ENCODE data around the gene MTCL1.

Gene MTCL1

DNA sequence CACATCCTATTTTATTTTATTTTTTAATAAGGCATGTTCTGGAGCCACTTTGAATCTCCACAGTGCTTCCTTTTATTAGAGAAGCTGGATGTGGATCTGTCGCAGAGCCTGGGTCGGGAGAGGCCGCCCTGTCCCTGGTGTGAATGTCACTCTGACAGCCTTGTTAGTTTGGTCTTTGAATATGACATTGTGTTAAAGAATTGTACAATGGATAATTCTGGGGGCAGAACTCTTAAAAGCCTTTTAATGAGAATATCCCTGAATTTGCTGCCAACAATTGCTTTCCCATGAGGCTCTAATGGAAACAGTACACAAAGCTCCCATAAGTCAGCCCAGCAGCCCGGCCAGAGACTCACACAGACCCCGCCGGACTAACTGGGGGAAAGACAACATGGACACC is 82.4 kb downstream of the MTCL1 start:
- FAIRE-seq (no peak), DNase-seq (ENCODE audit: insufficient read length, low spot score) (no peak)

DNA sequence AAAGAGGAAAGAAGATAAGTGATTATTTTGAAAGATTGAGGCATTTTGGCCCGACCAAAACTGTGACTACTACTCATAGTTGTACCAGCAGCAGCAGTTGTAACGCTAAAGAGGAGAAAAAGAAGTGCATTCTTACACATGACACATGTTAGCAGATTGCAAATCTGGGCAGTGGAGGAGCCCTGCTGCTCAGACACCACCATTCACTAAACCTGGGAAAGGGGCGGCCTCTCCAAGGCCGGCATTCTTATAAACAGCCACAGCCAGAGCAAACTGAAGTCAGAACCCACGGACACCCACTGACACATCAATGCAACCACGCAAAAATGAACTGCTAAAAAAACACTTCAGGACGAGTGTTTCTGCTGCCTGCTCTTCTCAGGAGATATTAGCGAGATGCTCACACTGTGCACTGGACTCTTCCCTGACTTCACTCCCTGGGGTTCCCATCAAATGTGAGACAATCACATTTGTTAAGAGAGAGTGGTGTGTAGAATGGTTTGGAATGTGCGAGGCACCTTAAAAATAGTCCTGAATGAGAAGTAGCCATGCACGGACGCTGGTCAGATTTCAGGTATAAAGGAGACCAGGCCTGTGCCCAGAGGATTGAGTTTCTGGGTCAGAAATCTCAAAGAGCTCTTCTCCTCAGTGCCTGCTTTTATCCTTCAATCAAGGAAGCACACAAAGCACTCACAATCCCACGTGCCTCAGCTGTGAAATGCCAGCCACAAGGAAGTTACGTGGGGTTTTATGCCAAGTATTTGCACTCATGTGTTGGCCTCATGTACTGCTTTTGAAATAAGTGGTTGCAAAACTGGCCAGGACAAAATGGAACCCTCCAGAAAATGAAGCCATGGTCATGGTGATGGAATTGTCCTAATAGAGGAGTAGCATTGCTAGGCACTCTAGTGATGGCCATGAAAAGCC is 83.4 kb downstream of the MTCL1 start:
- FAIRE-seq, result no peak
- DNase-seq (ENCODE audit: insufficient read length, low spot score), result no peak

DNA sequence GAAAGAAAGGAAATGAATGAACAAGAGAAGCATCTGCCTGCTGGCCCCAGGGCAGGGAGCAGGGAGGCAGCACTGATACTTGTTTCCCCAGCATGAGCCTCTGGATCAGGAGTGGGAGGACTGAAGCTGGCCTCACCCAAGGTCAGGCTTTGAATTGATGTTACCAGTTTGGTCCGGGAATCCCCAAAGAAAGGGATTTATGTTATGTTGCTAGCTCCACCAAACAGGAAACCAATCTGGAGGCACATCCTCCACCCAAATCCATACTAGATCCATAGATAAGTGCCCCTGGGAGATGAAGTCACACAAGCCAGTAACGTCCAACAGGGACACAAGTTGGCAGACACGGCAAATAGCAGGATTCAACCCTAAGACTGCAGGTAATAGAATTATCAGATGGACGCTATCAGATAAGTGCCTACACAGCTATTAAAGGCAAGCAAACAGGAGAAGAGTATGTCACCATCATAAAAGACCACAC is 85.9 kb downstream of the MTCL1 start:
- FAIRE-seq (no peak), DNase-seq (ENCODE audit: insufficient read length, low spot score) (no peak)

DNA sequence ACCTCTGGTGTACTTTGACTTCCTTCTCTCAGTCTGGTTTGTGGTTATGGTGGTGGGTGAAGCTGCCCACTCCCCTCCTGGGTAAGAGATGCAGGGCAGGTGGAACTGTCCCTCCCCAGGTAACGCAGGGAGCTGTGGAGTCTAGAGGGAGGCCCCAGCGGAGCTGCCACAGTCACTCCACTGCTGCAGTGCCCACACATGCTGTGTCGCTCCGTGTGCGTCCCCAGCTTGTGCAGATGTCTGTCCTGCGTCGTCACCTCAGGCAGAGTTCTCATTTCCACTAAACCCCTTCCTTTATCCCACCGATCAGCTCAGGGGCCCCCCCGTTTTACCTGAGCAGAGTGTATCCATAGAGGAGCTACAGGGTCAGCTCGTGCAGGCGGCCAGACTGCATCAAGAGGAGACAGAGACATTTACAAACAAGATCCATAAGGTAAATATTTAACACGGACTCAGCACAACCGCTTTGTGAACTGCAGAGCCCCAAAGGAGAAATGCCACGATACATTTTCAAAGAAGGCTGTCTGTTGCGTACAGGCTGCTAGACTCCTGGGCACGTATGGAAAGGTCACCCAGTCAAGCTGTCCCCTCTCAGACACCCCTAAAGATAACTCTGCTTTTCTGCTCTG is 87.4 kb downstream of the MTCL1 start:
- DNase-seq (ENCODE audit: insufficient read length, low spot score) (no peak), FAIRE-seq (no peak)

DNA sequence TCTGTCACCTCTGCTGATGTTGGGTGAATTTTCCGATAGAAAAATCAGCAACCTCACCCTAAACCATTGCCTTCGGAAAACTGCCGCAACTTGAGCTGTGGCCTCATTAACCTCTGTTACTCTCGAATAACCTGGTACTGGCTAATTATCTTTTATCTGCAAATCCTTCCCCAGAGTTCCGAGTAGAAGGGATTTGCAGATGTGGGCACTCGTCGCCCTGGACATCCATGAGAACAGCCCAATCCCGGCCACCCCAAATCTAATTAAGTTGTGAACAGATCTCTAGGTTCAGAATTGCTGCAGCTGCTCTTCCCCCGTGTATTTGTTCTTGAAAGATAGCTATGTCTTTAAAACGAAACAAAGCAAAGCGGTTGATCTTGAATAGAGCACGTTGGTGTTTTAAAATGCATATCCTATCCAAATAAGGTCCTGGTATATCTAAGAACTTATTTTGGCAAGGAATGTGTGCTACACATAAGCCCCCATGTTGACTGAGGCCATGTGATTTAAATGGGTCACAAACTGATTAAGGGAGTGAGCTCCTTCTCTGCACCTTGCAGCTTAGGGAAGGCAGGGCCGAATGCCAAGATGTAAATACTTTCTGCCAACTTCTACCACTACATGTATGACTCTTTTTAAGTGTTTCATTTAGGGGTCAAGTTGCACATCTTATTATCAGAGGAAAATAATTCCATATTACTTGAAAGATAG is 88.2 kb downstream of the MTCL1 start:
- DNase-seq (ENCODE audit: insufficient read length, low spot score), result no peak
- FAIRE-seq, result no peak

DNA sequence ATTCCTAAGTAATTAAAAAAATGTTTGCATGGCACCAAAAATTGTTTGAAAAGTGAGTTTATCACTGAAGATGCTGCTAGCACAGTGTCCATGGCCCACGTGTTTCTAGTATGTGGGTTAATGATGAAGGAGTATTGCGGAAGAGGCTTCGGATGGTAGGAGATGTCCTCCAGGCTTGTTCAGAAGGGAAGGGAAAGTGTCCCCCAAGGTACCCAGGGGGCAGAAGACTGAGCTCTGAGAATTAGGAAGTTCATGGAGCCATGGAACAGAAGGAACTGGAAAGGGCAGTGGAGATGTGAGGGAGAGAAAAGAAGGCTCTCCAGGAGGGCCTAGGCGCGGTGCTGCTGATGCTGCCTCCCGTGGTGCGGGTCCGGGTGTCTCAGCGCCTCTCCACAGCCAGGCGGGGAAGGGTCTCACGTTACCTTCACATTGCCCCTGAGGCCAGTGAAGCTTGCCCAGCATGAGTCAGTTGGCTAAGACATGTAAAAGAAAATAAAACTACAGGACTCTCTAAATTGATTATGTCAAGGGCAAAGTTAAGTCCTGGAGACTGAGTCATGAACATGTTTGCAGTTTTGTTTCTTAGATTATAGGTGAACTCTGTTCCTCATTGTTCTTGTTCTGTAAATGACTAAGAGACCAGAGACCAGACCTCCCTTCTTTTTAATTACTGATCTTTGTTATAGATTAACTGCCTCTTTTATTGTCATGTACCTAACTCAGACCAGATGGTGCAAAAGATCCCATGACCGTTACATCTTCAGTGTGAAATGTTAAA is 89.0 kb downstream of the MTCL1 start:
- DNase-seq (ENCODE audit: insufficient read length, low spot score), result no peak
- no peak for FAIRE-seq

DNA sequence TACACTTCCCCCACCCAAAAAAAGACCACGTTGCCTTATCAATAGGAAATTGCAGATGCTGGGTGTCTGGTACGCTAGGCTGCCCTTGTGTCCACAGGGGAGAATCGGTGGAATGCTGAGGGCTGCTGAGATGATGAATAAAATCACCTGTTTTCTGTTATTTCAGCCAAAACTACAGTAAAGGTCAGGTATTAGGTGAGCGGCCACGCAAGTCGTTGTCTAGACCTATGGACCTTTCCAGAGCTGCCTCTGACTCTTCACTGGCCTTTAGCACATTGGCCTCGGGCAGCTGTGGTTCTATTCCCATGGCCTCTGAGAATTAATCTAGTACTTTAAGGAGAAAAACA is 89.6 kb downstream of the MTCL1 start:
- FAIRE-seq, result no peak
- DNase-seq (ENCODE audit: insufficient read length, low spot score), result no peak

DNA sequence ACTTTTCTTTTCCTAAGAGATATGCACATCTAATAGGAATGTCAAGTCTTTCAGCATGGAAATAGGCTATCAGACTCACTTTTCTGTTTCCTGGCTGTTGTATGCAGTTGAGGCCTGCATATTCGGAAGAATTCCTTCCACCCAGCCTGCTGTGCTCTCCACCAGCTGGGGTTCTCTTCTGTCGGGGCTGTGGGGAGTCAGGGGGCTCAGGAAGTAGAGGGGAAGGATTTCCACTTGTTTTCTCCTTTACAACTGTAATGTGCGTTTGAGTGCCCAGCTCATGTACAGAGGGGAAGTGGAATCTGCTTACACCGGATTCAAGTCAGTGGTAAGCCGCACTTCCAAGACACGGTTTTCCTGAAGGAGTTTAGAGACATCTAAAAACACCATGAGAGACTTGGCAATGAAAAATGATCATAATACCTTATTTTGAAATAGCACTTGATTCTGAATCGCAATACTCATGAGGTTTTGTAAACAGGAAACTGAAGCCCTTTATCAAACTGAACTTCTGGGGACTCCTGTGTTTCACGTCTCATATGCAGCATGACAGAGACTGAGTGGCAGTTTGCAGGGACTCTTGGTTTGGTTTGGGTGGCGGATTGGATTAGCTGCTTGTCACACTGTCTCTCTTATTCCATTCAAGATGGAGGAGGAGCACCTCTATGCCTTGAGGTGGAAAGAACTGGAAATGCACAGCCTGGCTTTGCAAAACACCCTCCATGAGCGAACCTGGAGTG is 90.4 kb downstream of the MTCL1 start:
- FAIRE-seq (no peak), DNase-seq (ENCODE audit: insufficient read length, low spot score) (no peak)

DNA sequence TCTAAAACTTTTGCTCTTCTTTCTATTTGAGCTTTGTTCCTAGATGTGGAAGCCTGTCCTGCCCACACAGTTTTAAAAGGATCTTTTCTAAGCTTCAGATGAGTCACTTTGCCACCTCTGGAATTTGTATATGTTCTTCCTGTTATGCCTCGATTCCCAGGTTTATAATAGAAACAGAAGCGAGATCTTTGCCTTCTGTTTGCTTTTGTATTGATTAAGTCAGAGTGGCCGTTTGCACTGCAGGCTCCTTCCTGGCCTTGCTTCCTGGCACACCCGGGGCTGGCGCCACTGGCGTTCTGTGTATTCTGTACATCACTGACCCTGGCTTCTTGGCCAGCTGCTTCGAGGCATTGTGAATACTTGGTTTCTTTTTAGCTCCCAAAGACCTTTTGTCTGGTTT is 91.8 kb downstream of the MTCL1 start:
- FAIRE-seq, result no peak

DNA sequence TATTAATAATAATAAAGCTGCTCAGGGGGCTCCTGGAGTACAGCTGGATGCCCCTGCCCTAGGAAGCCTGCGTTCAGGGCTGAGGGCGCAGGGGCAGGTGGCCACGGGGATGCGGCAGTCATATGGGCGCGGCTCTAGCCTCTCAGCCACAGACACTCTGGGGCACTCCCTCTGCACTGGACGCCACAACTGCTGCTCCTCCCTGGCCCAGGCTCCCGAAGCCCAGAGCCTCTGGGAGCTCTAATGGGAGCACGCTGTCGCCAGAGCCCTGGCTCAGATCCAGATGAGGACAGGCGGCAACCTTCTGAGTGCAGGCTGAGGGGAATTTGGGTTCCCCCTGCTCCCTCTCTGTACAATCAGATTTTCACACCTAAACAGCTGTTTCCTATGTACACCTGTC is 93.6 kb downstream of the MTCL1 start:
- no peak for FAIRE-seq
- DNase-seq (ENCODE audit: insufficient read length, low spot score), result no peak

More for the DNA sequence above, 91.8 kb downstream of the MTCL1 start:
- DNase-seq (ENCODE audit: insufficient read length, low spot score), result no peak

DNA sequence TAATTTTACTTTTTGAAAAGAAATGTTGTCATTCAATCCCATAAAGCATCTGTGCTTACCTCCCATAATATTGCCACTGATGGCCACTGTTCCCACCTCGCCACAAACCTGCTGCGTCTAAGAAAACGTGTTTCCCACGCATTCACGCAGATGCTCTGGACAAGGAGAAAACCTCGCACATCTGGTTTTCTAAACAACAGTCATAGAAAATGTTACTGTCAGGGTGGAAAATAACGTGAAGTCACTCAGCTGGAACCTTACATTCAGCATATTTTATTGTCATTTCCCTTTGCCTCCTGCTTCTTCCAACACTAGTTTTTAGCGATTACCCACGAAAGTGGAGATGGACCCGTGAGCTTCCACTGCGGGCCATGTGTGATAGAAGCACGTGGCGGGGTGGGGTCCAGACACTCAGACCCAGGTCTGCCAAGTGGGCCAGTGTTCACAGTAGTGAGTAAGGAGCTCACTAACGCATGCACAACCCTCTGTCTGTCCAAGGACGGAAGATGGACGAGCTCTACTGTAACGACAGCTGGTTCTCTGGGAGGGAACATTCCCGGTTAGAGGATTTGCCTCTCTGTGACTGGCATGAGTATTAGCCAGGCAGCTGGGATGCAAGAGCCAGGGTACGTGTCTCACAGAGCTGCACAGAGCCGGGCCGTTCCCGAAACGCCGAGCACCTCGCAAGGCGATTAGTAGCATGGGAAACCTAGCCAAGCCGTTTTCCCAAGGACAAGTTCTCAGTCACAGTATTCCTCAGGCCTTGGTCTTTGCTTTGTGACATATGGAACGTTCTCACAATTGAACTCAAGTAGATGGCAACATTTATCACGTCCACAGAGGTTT is 94.5 kb downstream of the MTCL1 start:
- DNase-seq (ENCODE audit: insufficient read length, low spot score) (no peak), FAIRE-seq (no peak)

DNA sequence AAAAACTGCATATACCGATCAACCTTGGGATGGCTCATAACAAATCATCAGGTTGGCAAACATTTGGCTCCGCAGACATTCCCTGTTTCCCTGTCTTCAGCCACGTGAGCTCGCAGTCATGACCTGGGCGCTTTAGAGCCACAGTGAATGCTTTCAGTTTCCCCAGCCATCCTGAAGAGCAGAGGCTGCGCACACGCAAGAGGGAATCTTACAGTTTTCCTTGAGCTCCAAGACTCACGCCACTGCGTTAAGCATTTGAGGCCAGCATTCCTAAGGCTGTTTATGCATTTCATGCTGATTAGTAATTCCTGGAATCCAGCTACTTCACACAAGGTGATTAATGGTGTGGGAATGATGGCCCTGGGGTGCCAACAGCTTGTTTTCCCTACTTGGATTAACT is 95.1 kb downstream of the MTCL1 start:
- no peak for DNase-seq (ENCODE audit: insufficient read length, low spot score)
- no peak for FAIRE-seq

DNA sequence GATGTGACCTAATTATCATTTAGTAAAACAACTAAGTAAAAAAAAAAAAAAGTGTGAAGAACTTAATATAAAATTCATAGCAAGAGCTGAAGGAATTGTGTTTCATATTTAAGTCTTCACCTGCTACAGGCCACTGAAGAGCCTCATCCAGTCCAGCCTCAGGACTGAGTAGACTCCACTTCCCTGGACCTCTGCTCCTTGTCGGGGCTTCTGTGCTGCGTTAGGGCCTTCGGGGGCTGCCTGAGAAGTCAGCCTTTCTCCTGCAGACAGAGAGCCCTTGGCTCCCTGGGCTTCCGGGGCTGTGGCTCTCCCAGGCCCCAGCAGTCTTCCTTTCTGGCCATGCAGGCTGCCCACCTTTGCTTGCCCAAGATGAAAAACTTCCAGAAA is 95.5 kb downstream of the MTCL1 start:
- DNase-seq (ENCODE audit: insufficient read length, low spot score) (no peak), FAIRE-seq (no peak)

DNA sequence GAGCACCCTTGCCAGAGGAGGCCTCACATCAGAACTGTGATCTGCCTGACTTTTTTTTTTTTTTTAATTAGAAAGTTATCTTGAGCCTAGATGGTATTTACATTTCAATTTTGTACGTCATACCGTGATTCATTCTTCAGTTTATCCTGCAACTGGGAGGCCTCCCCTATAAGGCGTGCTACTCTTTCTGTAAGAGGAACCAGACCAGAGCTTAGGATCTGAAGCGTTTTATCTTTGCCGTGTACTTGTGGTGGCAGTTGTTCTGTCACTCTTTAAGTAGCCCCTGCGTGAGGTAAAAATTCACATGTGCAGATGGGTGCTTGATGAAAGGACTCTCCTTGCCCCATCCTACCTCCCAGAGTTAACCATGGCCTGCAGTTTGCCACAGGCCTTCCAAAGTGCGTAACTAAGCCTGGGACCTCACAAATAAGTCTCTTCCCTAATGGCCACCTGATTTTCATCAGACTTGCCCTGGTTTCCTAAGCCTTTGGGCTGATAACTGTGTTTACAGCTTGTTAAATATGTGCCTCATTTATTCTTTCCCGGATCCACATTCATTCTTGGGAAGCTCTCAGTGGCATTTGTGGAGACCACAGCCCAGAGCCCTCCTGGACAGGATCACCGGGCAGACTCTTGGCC is 96.0 kb downstream of the MTCL1 start:
- DNase-seq (ENCODE audit: insufficient read length, low spot score), result no peak
- no peak for FAIRE-seq

DNA sequence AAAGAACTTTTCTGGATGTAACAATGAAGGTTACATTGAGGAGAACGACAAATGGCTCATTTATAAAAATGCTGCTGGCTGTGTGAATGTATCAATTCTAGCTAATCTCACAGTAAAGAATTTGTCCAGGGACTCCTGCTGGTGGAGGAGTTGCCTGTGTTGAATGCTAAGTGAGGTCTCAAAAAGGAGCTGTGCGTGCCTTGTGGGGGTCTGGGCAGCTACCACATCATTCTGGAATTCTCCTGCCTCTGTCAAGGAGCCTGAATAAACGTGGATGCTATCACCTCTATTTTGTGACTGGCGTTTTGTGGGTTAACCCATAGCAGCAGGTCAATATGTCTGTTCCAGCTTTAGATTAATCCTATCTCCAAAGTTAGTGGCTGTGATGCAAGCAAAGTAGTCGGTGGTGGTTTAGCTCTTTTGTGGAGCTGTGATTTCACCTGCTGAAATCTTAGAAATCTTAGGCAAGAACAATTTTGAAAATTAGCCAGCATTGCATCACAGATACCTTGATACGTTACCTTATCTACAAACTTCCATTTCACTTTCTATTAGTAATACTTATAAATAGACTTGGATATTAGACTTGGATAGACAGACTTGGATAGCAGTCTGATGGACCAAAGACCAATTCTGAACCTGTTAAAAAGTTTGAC is 96.8 kb downstream of the MTCL1 start:
- no peak for FAIRE-seq
- DNase-seq (ENCODE audit: insufficient read length, low spot score), result no peak

DNA sequence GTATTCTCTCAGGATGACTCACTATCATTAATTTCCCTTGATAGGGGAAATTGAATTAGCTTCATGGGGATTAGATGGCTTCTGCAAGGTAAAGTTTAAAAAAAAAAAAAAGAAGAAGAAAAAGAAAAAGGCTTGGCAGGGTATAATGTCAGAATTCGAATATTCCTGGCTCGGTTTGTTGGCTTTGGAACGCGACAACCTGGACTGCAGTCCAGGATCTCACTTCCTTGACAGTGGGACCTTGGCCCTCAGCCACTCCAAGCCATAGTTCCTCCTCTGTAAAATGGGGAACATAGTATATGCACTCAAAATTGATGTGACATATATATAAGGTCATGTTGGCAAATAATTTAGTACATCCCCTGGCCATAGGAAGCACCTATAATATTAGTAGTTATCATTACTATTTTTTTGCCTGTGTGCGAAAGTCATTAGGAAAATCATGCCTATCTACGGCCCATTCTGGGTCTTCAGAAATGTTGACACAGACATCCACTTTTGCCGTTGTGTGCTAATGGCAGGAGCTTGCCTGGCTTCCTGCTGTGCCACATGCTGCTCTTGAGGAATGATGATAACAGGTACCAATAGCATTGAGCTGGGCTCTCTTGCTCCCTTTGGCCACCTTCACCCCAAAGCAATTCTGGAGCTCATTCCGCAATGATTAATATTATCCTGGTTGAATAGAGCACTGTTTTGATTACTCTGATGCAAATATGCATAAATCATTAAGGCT is 97.9 kb downstream of the MTCL1 start:
- DNase-seq (ENCODE audit: insufficient read length, low spot score) (no peak), FAIRE-seq (no peak)

DNA sequence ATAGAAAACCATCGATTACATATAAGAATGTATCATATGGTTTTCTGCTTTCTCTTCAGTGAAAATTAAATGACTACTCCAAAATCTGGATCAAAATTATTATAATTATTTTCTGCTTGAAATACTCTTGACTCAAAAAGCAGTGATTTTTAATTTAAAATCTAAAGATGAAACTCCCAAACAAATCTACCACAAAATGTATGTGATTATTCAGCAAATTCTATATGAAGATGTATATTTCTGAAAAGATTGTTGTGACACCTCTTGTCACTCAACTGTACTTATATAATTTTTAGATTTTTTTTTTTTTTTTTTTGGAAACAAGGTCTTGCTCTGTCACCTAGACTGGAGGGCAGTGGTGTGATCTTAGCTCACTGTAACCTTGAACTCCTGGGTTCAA is 98.6 kb downstream of the MTCL1 start:
- no peak for FAIRE-seq
- no peak for DNase-seq (ENCODE audit: insufficient read length, low spot score)

DNA sequence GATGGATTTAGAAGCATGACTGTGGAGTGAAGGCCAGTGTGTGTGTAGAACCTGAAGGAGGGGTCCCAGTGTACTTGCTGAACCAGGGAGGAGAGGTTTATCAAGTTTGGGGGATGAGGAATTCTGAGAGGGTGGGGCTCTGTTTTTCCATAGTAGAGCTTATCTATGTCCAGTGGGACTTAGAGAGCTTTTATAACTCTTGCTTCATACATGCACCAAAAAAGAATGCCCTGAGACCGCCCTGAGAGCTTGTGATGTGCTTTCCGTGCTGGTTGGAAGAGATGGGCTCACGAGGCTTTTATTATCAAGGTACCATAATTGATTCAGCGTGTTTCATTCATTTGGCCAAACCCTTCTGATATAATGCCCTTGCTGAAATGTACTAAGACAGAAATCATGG is 100.2 kb downstream of the MTCL1 start:
- DNase-seq (ENCODE audit: insufficient read length, low spot score) (no peak), FAIRE-seq (no peak)
